Skeletal muscle cell (primary cell): Measurements from ENCODE around the gene VPS13D.

ENCODE experiments used
- DNase-seq: peaks from one replicate; pipeline ENCODE4 v3.0.0-alpha.2; 2010; ENCODE audit warnings: low read depth
- H3K4me3 ChIP-seq: 2 replicates; pipeline ENCODE4 v1.5.1; 2011; ENCODE audit warnings: low read depth, mild to moderate bottlenecking, control low read depth, low read length, moderate library complexity

VPS13D gene

GRCh38 chr1:12229835-12230548 lies at the start of gene VPS13D:
TSS of gene VPS13D (plus strand) at chr1:12230030. CDS start at chr1:12234267, 4,237 bp downstream.
- peak; percentile 25 for DNase-seq

GRCh38 chr1:12180315-12180714 lies 49.5 kb upstream of the VPS13D start:
- H3K4me3 ChIP-seq = no peak overlapping the region
- DNase-seq = no peak

More at GRCh38 chr1:12229835-12230548, at the start of gene VPS13D:
- H3K4me3 ChIP-seq = peak within 1 kb of the TSS; percentile 97

GRCh38 chr1:12180903-12181302 lies 48.9 kb upstream of the VPS13D start:
- H3K4me3 ChIP-seq = no peak overlapping the region

GRCh38 chr1:12181568-12181967 lies 48.3 kb upstream of the VPS13D start:
- H3K4me3 ChIP-seq = no peak overlapping the region
- no peak for DNase-seq

More at GRCh38 chr1:12180903-12181302, 48.9 kb upstream of the VPS13D start:
- no peak for DNase-seq

- H3K4me3 ChIP-seq = no peak overlapping the region
- no peak for DNase-seq
These were observed 47.3 kb upstream of the VPS13D start for GRCh38 chr1:12182410-12182984.

- H3K4me3 ChIP-seq = no peak overlapping the region
- DNase-seq = no peak
These were observed 46.6 kb upstream of the VPS13D start for GRCh38 chr1:12183095-12183794.

- DNase-seq = peak; percentile 83
- no peak overlapping the region for H3K4me3 ChIP-seq
These were observed 45.7 kb upstream of the VPS13D start for GRCh38 chr1:12184008-12184681.

GRCh38 chr1:12185036-12185917 lies 44.6 kb upstream of the VPS13D start:
- no peak overlapping the region for H3K4me3 ChIP-seq
- DNase-seq = no peak

- DNase-seq = no peak
- no peak overlapping the region for H3K4me3 ChIP-seq
These were observed 43.7 kb upstream of the VPS13D start for GRCh38 chr1:12185918-12186678.

GRCh38 chr1:12186679-12186985 lies 43.2 kb upstream of the VPS13D start:
- H3K4me3 ChIP-seq = no peak overlapping the region
- no peak for DNase-seq

GRCh38 chr1:12188115-12188514 lies 41.7 kb upstream of the VPS13D start:
- H3K4me3 ChIP-seq = no peak overlapping the region
- DNase-seq = no peak

- no peak overlapping the region for H3K4me3 ChIP-seq
- no peak for DNase-seq
These were observed 41.0 kb upstream of the VPS13D start for GRCh38 chr1:12188657-12189327.

GRCh38 chr1:12189328-12189682 lies 40.5 kb upstream of the VPS13D start:
- no peak overlapping the region for H3K4me3 ChIP-seq
- DNase-seq = no peak

- H3K4me3 ChIP-seq = no peak overlapping the region
- DNase-seq = no peak
These were observed 38.4 kb upstream of the VPS13D start for GRCh38 chr1:12191242-12192032.

- no peak overlapping the region for H3K4me3 ChIP-seq
- DNase-seq = no peak
These were observed 35.1 kb upstream of the VPS13D start for GRCh38 chr1:12194666-12195216.

GRCh38 chr1:12195416-12195815 lies 34.4 kb upstream of the VPS13D start:
- DNase-seq = no peak
- no peak overlapping the region for H3K4me3 ChIP-seq
